H9 (cell line): ENCODE data around the gene LMNTD1. TPM values are rescaled to one million over a fixed set of nuclear protein-coding genes. Genes with fewer than 3 reads are reported as not detected.

ENCODE experiments used
- DNase-seq: peaks from one replicate; pipeline ENCODE4 v3.0.0-alpha.2; 2017
- H2AFZ ChIP-seq: one replicate; pipeline ENCODE4 v1.6.1; 2013; ENCODE audit warnings: mild to moderate bottlenecking, low read length, control low read depth, moderate library complexity
- H2AK5ac ChIP-seq: 2 replicates; pipeline ENCODE4 v1.6.1; 2013; ENCODE audit warnings: low read length, control low read depth, mixed read lengths; ENCODE audit not compliant: insufficient read length
- H2BK120ac ChIP-seq: one replicate; pipeline ENCODE4 v1.6.1; 2013; ENCODE audit warnings: low read depth, mild to moderate bottlenecking, low read length, control low read depth, inconsistent platforms; ENCODE audit not compliant: poor library complexity, severe bottlenecking
- H2BK12ac ChIP-seq: 2 replicates; pipeline ENCODE4 v1.6.1; 2013; ENCODE audit warnings: low read length, control low read depth, mixed read lengths, low read depth; ENCODE audit not compliant: insufficient read length
- H2BK15ac ChIP-seq: 2 replicates; pipeline ENCODE4 v1.6.1; 2013; ENCODE audit warnings: low read depth, low read length, control low read depth
- H2BK20ac ChIP-seq: one replicate; pipeline ENCODE4 v1.6.1; 2013; ENCODE audit warnings: low read depth, mild to moderate bottlenecking, low read length, control low read depth, inconsistent platforms; ENCODE audit not compliant: poor library complexity, severe bottlenecking
- H2BK5ac ChIP-seq: 2 replicates; pipeline ENCODE4 v1.6.1; 2013; ENCODE audit warnings: low read length, control low read depth, mixed read lengths; ENCODE audit not compliant: insufficient read length
- H3K14ac ChIP-seq: 2 replicates; pipeline ENCODE4 v1.6.1; 2013; ENCODE audit warnings: low read length, control low read depth; ENCODE audit not compliant: insufficient read depth
- H3K18ac ChIP-seq: 2 replicates; pipeline ENCODE4 v1.6.1; 2013; ENCODE audit warnings: low read depth, mild to moderate bottlenecking, mixed read lengths, low read length, control low read depth; ENCODE audit not compliant: insufficient read length
- H3K23ac ChIP-seq: 2 replicates; pipeline ENCODE4 v1.6.1; 2013; ENCODE audit warnings: low read length, control low read depth, mixed read lengths, low read depth; ENCODE audit not compliant: insufficient read length
- H3K23me2 ChIP-seq: 2 replicates; pipeline ENCODE4 v1.6.1; 2013; ENCODE audit warnings: low read depth, mild to moderate bottlenecking, mixed read lengths, low read length, control low read depth; ENCODE audit not compliant: insufficient read length, poor library complexity, severe bottlenecking
- H3K27ac ChIP-seq: 2 replicates; pipeline ENCODE4 v1.5.1; 2013; ENCODE audit warnings: low read length, control low read depth, mixed read lengths, low read depth; ENCODE audit not compliant: insufficient read length
- H3K27me3 ChIP-seq: 2 replicates; pipeline ENCODE4 v1.6.1; 2013; ENCODE audit warnings: low read length, control low read depth, inconsistent platforms; ENCODE audit not compliant: insufficient read depth
- H3K4ac ChIP-seq: 2 replicates; pipeline ENCODE4 v1.6.1; 2013; ENCODE audit warnings: low read depth, mild to moderate bottlenecking, control low read depth, inconsistent platforms, low read length, moderate library complexity
- H3K4me1 ChIP-seq: 2 replicates; pipeline ENCODE4 v1.6.1; 2013; ENCODE audit warnings: low read length, control low read depth, inconsistent platforms; ENCODE audit not compliant: insufficient read depth
- H3K4me2 ChIP-seq: 2 replicates; pipeline ENCODE4 v1.6.1; 2013; ENCODE audit warnings: low read length, control low read depth, mixed read lengths; ENCODE audit not compliant: insufficient read length, insufficient read depth
- H3K56ac ChIP-seq: 2 replicates; pipeline ENCODE4 v1.6.1; 2013; ENCODE audit warnings: low read depth, mild to moderate bottlenecking, mixed read lengths, low read length, control low read depth; ENCODE audit not compliant: insufficient read length
- H3K79me1 ChIP-seq: 2 replicates; pipeline ENCODE4 v1.6.1; 2013; ENCODE audit warnings: low read depth, mild to moderate bottlenecking, moderate library complexity, low read length, control low read depth, inconsistent platforms; ENCODE audit not compliant: insufficient read depth, poor library complexity, severe bottlenecking
- H3K79me2 ChIP-seq: 2 replicates; pipeline ENCODE4 v1.6.1; 2013; ENCODE audit warnings: low read length, control low read depth, inconsistent platforms; ENCODE audit not compliant: insufficient read depth
- H3K9ac ChIP-seq: 2 replicates; pipeline ENCODE4 v1.6.1; 2013; ENCODE audit warnings: low read length, control low read depth, mixed read lengths; ENCODE audit not compliant: insufficient read length; ENCODE audit errors: extremely low read depth
- H3K9me3 ChIP-seq: one replicate; pipeline ENCODE4 v1.6.1; 2013; ENCODE audit warnings: low read depth, low read length, inconsistent platforms; ENCODE audit not compliant: control insufficient read depth
- H3T11ph ChIP-seq: one replicate; pipeline ENCODE4 v1.6.1; 2013; ENCODE audit warnings: mild to moderate bottlenecking, low read length, control low read depth, inconsistent platforms
- H4K20me1 ChIP-seq: one replicate; pipeline ENCODE4 v1.6.1; 2013; ENCODE audit not compliant: control insufficient read depth, insufficient read length, insufficient read depth
- H4K5ac ChIP-seq: 2 replicates; pipeline ENCODE4 v1.6.1; 2013; ENCODE audit warnings: low read depth, mild to moderate bottlenecking, mixed read lengths, low read length, control low read depth; ENCODE audit not compliant: insufficient read length
- H4K8ac ChIP-seq: replicated peaks from 2 replicates; pipeline ENCODE4 v1.6.1; 2013; ENCODE audit warnings: low read length, control low read depth, mixed read lengths, low read depth; ENCODE audit not compliant: insufficient read length
- H4K91ac ChIP-seq: 2 replicates; pipeline ENCODE4 v1.6.1; 2013; ENCODE audit warnings: low read depth, mild to moderate bottlenecking, moderate library complexity, mixed read lengths, low read length, control low read depth; ENCODE audit not compliant: insufficient read length
- H3K27ac Mint-ChIP-seq, 3 experiments: 2 replicates in 2 of 3; 3 replicates in 1 of 3; pipeline ENCODE4 v1.8.0; 2020 to 2021; ENCODE audit warnings: mixed read lengths in 3 of 3, mild to moderate bottlenecking in 1 of 3, moderate library complexity in 1 of 3
- H3K27me3 Mint-ChIP-seq: 2 replicates; pipeline ENCODE4 v1.8.0; 2021; ENCODE audit warnings: low read depth, mild to moderate bottlenecking, moderate library complexity, mixed read lengths
- H3K36me3 Mint-ChIP-seq, 3 experiments: 2 replicates in 2 of 3; 3 replicates in 1 of 3; pipeline ENCODE4 v1.8.0; 2020 to 2021; ENCODE audit warnings: low read depth in 3 of 3, mixed read lengths in 3 of 3; ENCODE audit not compliant: insufficient read depth in 1 of 3
- H3K4me1 Mint-ChIP-seq, 2 experiments: 2 replicates each; pipeline ENCODE4 v1.8.0; 2020; ENCODE audit warnings: mixed read lengths in 2 of 2
- H3K4me3 Mint-ChIP-seq, 2 experiments: 2 replicates in 1 of 2; 3 replicates in 1 of 2; pipeline ENCODE4 v1.8.0; 2020 to 2021; ENCODE audit warnings: mild to moderate bottlenecking in 2 of 2, mixed read lengths in 2 of 2, moderate library complexity in 1 of 2
- H3K9me3 Mint-ChIP-seq, 2 experiments: 2 replicates in 1 of 2; 3 replicates in 1 of 2; pipeline ENCODE4 v1.8.0; 2020; ENCODE audit warnings: mild to moderate bottlenecking in 2 of 2, mixed read lengths in 2 of 2, moderate library complexity in 1 of 2
- WGBS: extraction: QIAGEN DNeasy Blood & Tissue Kit; methylation state at CpG from one replicate; pipeline ENCODE4 v1.1.7; 2013; ENCODE audit warnings: missing lambda C conversion rate, low lambda C conversion rate, mixed read lengths; ENCODE audit not compliant: insufficient read length; ENCODE audit errors: extremely low coverage; 5-methylcytosine and 5-hydroxymethylcytosine counted together
- total RNA-seq: library from RNA; stranded (reverse); gene quantifications from 2 replicates; pipeline ENCODE4 v1.2.1, GENCODE V29; 2021
- TF ChIP-seq, protein P1 (sequence below): fragments of 200-600 bp; sonication (generic); conservative IDR thresholded peaks from 3 replicates; pipeline ENCODE4 v1.8.0; 2021; ENCODE audit warnings: antibody characterized with exemption, mild to moderate bottlenecking

The LMNTD1 gene
- total RNA-seq, 1 experiment from 2014 or later = not detected

DNA sequence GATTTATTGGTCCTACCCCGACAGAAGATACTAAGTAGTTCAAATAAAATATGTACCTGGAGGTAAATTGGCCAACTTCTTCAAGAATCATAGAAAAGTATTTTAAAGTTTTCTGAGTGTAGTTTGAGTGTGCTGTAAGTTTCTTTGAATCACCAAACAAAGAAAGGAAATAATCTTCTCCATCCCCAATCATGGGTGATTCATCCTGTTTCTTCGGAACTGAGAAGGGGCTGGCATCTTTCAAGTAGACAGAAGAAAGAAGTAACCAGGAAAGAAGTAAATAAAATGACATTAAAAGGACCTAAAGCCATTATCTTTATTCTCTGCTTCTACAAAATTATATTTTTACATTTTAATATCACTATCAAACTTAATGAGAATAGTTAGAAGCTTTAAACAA, 6.8 kb downstream of the LMNTD1 start:
- Histone ChIP-seq H3K18ac (no peak overlapping the region), H2AFZ (no peak overlapping the region), H2BK12ac (no peak overlapping the region), H3K23ac (no peak overlapping the region), H3K4me1 (no peaks in the 10 kb centered on the region), H3K56ac (no peak overlapping the region), H4K5ac (no peak overlapping the region), H3K14ac (no peak overlapping the region), H3K9me3 (no peaks in the 10 kb centered on the region), H2AK5ac (no peak overlapping the region), H3K4ac (no peak overlapping the region), H3K9ac (no peak overlapping the region), H3T11ph (no peak overlapping the region), H3K79me2 (no peaks in the 10 kb centered on the region), H3K27ac (no peak overlapping the region), H3K27me3 (no peaks in the 10 kb centered on the region), H4K91ac (no peak overlapping the region), H2BK120ac (no peak overlapping the region), H3K23me2 (no peaks in the 10 kb centered on the region), H2BK15ac (no peak overlapping the region), H2BK5ac (no peak overlapping the region), H3K79me1 (no peaks in the 10 kb centered on the region), H4K8ac (no peak overlapping the region), H4K20me1 (no peaks in the 10 kb centered on the region), H3K4me2 (no peak overlapping the region), H2BK20ac (no peak overlapping the region)
- no peak overlapping the region for H3K4me3 Mint-ChIP-seq
- H3K4me1 Mint-ChIP-seq = no peaks in the 10 kb centered on the region
- TF ChIP-seq, protein P1, sequence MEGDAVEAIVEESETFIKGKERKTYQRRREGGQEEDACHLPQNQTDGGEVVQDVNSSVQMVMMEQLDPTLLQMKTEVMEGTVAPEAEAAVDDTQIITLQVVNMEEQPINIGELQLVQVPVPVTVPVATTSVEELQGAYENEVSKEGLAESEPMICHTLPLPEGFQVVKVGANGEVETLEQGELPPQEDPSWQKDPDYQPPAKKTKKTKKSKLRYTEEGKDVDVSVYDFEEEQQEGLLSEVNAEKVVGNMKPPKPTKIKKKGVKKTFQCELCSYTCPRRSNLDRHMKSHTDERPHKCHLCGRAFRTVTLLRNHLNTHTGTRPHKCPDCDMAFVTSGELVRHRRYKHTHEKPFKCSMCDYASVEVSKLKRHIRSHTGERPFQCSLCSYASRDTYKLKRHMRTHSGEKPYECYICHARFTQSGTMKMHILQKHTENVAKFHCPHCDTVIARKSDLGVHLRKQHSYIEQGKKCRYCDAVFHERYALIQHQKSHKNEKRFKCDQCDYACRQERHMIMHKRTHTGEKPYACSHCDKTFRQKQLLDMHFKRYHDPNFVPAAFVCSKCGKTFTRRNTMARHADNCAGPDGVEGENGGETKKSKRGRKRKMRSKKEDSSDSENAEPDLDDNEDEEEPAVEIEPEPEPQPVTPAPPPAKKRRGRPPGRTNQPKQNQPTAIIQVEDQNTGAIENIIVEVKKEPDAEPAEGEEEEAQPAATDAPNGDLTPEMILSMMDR = no peak
- H3K9me3 Mint-ChIP-seq = no peaks in the 10 kb centered on the region; a peak in 1 of 5 replicates
- no peak overlapping the region for H3K27ac Mint-ChIP-seq
- WGBS = no CpG with 5 or more reads among the region's 2 CpGs
- no peaks in the 10 kb centered on the region for H3K27me3 Mint-ChIP-seq
- H3K36me3 Mint-ChIP-seq = no peaks in the 10 kb centered on the region; a peak in 1 of 7 replicates
- no peak for DNase-seq
